Stimulated activated CD8-positive, alpha-beta memory T cell treated with anti-CD3 and anti-CD28 coated beads, Interleukin-2, amount 100 ng/mL, for 48 hours (primary cell): Measurements from ENCODE around the gene NHLRC3.
"Not testable (repeated sequence)": the region's sequence is repeated elsewhere in the genome, so short reads cannot be mapped to it uniquely, and the experiment has no call there.

Experiments
- DNase-seq, 2 donors: peaks; one replicate each; pipeline ENCODE4 v3.0.0-alpha.2; 2020; ENCODE audit warnings: low read depth in 2 of 2

Gene NHLRC3

DNA sequence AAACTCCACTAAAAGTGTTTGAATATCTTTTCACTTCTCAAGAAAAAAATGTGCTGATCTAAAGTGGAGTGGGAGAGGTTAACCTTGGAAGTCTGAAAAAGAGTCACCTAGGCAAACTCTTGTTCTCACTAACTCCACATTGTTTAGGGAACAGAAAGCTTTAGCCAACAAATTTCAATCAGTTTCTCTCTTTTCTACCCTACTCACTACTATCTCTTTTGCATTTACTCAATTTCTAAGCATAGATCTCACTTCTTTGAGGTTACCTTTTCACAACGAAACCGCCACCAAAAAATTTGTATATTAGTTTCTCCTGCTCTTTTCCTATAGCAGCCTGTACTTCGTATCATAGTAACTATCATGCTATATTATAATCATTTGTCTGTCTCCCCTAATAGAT, 6.3 kb downstream of the NHLRC3 start:
- DNase-seq, result no peak

DNA sequence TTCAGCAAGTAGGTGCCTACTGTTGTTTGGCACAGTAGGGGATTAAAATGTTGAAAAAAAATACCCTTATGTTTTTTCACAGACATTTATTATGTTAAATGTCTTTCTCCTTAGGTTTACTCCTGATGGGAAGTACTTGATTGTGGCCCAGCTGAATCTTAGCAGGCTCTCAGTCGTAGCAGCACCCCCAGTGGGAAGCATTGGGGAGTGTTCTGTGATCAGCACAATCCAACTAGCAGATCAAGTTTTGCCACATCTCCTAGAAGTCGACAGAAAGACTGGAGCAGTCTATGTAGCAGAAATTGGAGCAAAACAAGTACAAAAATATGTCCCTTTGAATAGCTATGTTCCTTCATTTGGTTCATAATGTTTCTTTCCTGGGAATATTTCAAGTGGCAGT, 9.3 kb downstream of the NHLRC3 start:
- no peak for DNase-seq

DNA sequence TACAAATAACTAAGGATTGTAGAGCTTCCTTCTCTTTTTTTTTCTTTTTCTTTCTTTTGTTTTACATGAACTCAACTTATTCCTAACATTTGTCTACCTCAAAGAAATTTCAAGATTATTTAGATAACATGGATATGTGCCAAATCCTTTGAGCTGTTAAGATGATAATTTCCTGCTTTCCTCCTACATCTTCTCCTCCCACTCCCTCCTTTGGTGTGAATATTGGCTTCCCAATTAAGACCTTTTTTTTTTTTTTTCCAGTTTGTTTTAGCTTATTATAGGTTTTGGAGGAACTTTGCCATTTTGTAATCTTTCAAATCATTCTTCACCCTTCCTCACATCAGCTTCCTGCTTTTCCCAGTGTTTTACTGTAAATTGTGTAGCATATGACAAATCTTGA, 10.6 kb downstream of the NHLRC3 start:
- no peak for DNase-seq

DNA sequence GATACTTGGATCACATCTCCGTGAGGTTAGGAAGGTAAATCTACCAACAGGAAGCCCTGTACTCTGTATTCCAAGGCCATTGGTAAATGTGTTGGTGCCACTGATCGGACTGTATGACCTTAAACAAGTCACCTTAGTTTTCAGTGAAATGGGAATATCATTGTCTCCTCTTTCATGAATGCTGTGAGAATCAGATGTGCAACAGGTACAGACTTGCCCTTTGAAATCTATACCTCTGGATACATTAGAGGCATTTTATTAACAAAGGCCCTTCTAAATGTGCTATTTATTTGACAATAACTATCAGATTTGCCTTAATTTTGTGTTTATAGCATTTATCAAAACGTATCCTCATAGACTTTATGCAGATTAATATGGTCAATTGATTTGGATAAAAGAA, 11.0 kb downstream of the NHLRC3 start:
- DNase-seq, result no peak

DNA sequence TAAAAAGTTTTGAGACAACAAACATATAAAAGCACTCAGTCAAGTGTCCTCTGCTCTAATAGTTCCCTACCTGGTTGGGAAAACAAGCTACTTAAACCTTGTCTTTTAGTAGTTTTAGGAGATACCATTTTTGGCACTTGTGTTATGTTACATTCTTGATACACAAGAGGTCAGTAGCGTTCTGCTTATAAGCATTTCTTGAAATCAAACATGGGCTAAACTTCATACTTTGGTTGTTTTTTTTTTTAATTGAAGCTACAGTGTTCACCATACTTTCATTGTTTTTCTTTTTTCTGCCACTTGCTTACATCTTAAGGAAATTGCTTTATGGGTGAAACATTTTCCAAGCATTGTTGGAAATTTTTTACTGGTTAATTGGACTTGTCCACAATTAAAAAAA, 12.9 kb downstream of the NHLRC3 start:
- DNase-seq, result no peak

DNA sequence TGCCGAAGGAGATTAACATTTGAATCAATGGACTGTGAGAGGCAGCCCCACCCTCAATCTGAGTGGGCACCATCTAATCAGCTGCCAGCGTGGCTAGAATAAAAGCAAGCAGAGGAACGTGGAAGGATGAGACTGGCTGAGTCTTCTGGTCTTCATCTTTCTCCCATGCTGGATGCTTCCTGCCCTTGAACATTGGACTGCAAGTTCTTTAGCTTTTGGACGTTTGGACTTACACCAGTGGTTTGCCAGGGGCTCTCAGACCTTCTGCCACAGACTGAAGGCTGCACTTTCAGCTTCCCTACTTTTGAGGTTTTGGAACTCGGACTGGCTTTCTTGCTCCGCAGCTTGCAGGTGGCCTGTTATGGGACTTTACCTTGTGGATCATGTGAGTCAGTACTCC, 14.7 kb downstream of the NHLRC3 start:
- no peak for DNase-seq

DNA sequence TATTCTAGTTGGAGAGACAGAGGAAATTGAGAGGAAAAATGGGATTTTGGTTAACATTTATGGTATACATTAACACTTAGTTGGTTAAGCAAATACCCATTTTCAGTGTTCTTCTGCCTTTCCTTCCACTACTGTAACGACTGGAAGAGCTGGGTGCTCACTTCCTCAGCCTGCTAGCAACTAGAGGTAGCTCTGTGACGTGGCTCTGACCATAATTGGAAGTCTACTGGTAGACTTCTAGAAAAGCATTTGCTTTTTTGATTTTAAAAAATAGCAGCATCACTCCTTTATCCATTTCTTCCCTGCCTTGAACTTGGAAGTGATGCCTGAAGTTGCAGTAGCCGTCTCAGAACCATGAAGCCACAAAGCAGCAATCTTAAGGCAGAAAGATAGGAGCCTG, 15.9 kb downstream of the NHLRC3 start:
- DNase-seq, result no peak

DNA sequence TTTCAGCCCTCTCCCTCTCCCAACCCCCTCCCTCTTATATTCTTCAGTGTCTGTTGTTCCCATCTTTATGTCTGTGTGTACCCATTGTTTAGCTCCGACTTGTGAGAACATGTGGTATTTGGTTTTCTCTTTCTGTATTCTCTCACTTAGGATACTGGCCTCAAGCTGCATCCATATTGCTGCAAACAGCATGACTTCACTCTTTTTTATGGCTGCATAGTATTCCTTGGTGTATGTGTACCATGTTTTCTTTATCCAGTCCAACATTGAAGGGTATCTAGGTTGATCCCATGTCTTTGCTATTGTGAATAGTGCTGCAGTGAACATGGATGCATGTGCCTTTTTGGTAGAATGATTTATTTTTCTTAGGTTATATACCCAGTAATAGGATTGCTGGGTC, 17.8 kb downstream of the NHLRC3 start:
- no peak for DNase-seq

DNA sequence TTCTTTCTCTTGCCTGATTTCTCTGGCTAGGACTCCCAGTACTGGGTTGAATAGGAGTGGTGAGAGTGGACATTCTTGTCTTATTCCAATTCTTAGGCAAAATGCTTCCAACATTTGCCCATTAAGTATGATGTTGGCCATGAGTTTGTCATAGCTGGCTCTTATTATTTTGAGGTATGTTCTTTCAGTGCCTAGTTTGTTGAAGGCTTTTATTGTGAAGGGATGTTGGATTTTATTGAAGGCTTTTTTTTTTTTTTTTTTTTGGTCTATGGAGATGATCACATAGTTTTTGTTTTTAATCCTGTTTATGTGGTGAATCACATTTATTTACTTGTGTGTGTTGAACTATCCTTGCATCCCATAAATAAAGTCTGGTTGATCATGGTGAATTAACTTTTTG, 19.8 kb downstream of the NHLRC3 start:
- no peak for DNase-seq

DNA sequence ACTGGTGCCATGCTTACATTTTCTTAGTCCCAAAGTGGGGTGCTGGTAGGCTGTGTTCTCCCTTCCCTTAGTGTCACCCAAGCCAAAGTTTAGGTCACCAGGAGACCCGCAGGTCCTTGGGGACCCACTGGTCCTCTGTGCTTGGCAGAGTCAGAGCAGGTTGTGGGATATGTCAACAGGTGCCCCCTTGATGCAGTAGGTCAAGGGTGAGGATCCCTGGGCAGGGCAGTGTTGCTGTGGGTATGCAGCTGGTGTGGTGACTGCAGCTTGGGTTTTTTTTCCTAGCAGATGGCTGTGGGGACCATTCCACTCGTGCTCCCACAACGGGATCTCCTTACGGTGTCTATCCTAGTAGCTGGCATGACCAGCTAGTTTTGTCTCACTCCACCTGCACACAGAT, 23.7 kb downstream of the NHLRC3 start:
- no peak for DNase-seq

DNA sequence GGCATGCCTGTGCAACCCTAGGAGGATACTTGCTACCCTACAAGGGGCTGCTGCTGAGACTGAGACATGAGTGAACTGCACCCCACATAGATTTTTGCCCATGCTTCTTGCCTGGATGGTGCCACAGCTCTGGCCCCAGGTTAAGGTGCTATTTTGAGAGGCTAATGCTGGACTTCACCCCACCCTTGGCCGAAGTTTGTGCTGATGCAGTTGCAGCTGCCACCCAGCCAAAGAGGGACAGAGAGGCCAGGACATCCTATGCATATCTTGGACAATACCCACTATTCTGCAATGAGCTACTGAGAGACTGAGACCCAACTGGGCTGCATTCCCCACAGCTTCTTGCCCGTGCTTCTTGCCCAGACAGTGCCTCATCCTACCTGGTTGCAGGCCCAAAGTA, 34.6 kb downstream of the NHLRC3 start:
- DNase-seq, result no peak

DNA sequence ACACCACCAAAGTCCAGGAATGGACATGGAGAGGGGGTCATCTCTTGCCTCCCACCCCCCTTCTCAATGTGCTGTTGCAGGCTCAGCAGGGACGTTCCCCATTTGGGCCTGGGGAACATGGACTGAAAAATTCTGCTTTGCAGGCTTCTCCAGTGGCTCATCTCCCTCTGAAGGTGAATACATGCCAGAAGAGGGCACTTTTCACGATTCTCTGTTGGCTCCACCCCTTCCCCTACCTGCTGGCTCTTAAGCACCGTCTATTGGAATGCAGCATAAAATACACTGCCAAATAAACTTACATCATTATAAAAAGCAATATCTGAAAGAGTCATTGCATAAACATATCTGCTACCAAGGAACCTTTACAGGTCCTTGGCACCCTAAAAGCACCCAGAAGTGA, 35.7 kb downstream of the NHLRC3 start:
- no peak for DNase-seq

DNA sequence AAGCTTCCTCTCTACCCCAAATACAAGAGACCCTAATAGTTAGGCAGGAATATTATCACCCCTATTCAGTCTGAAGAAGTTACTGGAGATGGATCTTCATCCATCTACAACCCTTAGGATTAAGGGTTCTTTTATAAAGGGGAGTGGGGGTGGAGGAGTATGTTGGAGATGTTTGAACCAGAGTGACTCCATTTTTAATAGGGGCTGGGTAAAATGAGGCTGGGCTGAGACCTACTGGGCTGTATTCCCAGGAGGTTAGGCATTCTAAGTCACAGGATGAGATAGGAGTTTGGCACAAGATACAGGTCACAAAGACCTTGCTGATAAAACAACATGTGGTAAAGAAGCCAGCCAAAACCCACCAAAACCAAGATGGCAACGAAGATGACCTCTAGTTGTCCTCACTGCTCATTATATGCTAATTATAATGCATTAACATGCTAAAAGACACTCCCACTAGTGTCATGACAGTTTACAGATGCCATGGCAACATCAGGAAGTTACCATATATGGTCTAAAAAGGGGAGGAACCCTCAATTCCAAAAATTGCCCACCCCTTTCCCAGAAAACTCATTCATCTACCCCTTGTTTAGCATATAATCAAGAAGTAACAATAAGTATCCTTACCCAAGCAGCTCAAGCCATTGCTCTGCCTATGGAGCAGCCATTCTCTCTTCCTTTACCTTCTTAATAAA, 48.1 kb downstream of the NHLRC3 start:
- not testable (repeated sequence) for DNase-seq

DNA sequence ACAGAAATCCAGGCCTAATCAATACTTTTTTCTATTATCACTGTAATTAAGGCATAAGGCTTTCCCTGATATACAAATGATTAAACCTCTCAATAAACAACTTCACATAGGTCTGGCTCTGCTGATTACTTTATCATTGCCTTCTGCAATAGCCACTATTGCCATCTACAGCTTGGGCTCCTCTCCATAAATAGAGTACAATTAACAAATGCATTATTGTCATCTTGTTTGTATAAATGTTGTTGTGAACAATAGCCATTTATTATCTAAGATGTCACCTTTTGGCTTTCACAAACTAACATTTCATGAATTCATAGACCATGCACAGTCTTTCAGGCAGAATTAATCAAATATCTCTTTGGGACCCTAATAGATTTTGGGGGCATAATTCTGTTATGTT, 53.3 kb downstream of the NHLRC3 start:
- no peak for DNase-seq

DNA sequence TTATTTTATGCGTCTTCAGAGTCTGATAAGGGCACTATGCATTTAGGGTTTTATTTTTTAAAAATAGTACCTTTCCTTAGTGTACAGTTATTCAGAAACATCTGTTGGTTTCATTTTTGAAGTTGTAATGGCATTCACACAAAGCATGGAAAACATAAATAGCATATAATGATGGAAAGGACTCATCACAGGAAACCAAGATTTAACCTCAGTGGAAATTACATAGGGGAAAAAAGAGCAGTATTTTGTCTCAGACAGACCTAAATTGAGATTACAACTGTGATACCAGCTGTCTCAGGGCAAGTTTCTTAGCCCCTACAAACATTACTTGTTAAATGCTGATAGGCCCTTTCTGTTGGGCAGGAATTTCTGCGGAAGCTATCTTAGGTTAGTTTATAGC, 57.2 kb downstream of the NHLRC3 start:
- no peak for DNase-seq

DNA sequence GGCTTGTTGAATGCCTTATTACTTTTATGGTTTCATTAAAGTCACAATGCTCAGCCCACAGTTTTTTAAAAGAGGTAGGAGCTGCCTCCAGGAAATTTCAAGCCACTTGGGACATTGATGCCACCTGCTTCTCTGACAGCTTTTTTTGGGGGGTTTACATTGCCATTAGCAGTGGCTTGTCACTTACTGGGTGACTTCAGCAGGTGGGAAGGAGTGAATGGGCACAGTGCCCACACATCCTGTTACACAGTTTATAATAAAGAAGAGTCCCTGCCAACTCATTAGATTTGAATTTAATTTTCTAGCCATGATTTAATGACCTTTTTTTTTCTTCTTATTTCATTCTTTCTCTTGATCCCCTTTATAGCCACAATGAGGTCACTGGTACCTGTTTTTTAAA, 61.0 kb downstream of the NHLRC3 start:
- DNase-seq, result no peak
